ENCODE measurements around the gene TGM6. TPM values are rescaled to one million over a fixed set of nuclear protein-coding genes. Genes with fewer than 3 reads are reported as not detected.
A peak's percentile ranks its signal among the peaks of the same experiment; 100 is the strongest.

The TGM6 gene
- total RNA-seq, 2 donors from 2014 or later = not detected

GRCh38 chr20:2465100-2465499 lies 84.4 kb downstream of the TGM6 start:
- no peak for ATAC-seq (replicated peaks)
- Mint-ChIP-seq H3K27me3 (no peaks in the 10 kb centered on the region), H3K4me1 (peaks cover 32% of the 10 kb centered on the region), H3K4me3 (no peak overlapping the region), H3K36me3 (ENCODE audit: low read depth) (peaks cover 100% of the 10 kb centered on the region), H3K9me3 (no peaks in the 10 kb centered on the region), H3K27ac (no peak overlapping the region)

DNA sequence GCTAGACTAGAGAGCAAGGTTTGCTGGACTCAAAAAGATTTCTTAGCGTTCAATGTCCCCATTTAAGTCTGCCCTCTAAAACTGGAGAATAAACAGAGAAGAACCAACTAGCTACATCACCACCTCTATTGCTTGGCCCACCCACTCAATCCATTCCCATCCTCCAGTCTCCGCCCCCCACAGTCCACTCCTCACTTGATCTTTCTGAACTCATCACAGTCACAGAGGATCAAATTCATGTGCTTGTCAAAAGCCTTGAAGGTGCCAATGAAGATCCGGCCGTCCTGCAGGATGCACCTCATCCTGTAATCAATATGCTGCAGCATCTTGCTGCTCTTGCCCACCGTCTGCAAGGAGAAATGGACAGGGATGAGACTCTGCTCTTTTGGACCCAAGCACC lies 86.7 kb downstream of the TGM6 start:
- H3K27ac Mint-ChIP-seq = peak overlapping the region; percentile 100
- no peak for ATAC-seq (replicated peaks)
- H3K27me3 Mint-ChIP-seq = no peaks in the 10 kb centered on the region
- H3K36me3 Mint-ChIP-seq (ENCODE audit: low read depth) = peaks cover 86% of the 10 kb centered on the region
- peaks cover 41% of the 10 kb centered on the region for H3K4me1 Mint-ChIP-seq
- H3K4me3 Mint-ChIP-seq = peak overlapping the region; percentile 100
- no peaks in the 10 kb centered on the region for H3K9me3 Mint-ChIP-seq

GRCh38 chr20:2468581-2469407 lies 88.1 kb downstream of the TGM6 start:
- no peak for ATAC-seq (replicated peaks)
- H3K27me3 Mint-ChIP-seq = no peaks in the 10 kb centered on the region
- H3K4me3 Mint-ChIP-seq = peak overlapping the region; percentile 100
- peaks cover 72% of the 10 kb centered on the region for H3K36me3 Mint-ChIP-seq (ENCODE audit: low read depth)
- no peaks in the 10 kb centered on the region for H3K9me3 Mint-ChIP-seq
- H3K4me1 Mint-ChIP-seq = peaks cover 38% of the 10 kb centered on the region
- H3K27ac Mint-ChIP-seq = peak overlapping the region; percentile 100

DNA sequence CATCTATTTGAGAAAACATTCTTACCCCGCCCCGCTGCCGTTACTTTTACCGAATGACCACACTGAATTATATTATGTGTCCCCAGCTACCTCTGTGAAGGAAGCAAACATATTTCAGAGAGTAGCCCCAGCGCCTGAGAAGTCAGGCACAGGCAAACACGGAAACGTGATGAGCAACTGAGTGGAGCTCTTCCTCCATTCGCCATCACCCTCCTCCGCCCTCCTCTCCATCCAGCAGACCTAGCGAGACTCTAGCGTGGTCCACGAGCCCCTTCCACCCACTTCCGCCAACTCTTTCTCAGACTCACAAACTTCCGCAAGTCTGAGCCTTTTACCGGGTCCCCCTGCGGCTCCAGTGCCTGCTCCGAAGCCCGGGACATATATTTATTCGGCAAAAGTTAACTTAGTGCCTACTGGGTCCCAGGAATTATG lies 89.3 kb downstream of the TGM6 start:
- H3K27ac Mint-ChIP-seq = peak overlapping the region; percentile 100
- H3K9me3 Mint-ChIP-seq = no peaks in the 10 kb centered on the region
- H3K36me3 Mint-ChIP-seq (ENCODE audit: low read depth) = peaks cover 60% of the 10 kb centered on the region
- H3K27me3 Mint-ChIP-seq = no peaks in the 10 kb centered on the region
- peak overlapping the region; percentile 100 for H3K4me3 Mint-ChIP-seq
- H3K4me1 Mint-ChIP-seq = peaks cover 38% of the 10 kb centered on the region
- peak; percentile 57 for ATAC-seq (replicated peaks)

GRCh38 chr20:2470423-2471193 lies 89.9 kb downstream of the TGM6 start, which contains the start of gene SNRPB:
TSS of gene SNRPB (minus strand) at chr20:2470789. CDS start at chr20:2470690, 99 bp downstream.
- Mint-ChIP-seq H3K27me3 (no peaks in the 10 kb centered on the region), H3K4me1 (peaks cover 36% of the 10 kb centered on the region), H3K27ac (peak within 1 kb of the TSS; percentile 100), H3K9me3 (no peaks in the 10 kb centered on the region), H3K4me3 (peak within 1 kb of the TSS; percentile 100), H3K36me3 (ENCODE audit: low read depth) (peaks cover 54% of the 10 kb centered on the region)
- ATAC-seq (replicated peaks) = peak; percentile 97

DNA sequence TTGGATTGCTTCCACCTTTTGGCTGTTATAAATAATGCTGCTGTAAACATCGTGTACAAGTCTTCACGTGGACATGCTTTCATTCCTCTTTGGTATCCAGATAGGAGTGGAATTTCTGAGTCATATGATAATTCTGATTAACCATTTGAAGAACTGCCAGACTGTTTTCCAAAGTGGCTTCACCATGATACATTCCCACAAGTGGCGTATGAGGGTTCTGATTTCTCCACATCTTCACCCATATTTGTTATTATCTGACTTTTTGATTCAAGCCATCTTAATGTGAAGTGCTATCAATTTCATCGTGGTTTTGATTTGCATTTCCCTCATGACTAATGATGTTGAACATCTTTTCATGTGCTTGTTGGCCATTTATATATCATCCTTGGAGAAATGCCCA lies 92.8 kb downstream of the TGM6 start:
- no peak for ATAC-seq (replicated peaks)
- Mint-ChIP-seq H3K9me3 (no peaks in the 10 kb centered on the region), H3K36me3 (ENCODE audit: low read depth) (peaks cover 25% of the 10 kb centered on the region), H3K27ac (no peak overlapping the region), H3K4me1 (peaks cover 16% of the 10 kb centered on the region), H3K27me3 (no peaks in the 10 kb centered on the region), H3K4me3 (no peak overlapping the region)

GRCh38 chr20:2475850-2476741 lies 95.4 kb downstream of the TGM6 start:
- Mint-ChIP-seq H3K9me3 (peaks cover 3% of the 10 kb centered on the region), H3K4me1 (peaks cover 3% of the 10 kb centered on the region), H3K27ac (no peak overlapping the region), H3K27me3 (no peaks in the 10 kb centered on the region), H3K4me3 (no peak overlapping the region), H3K36me3 (ENCODE audit: low read depth) (peaks cover 12% of the 10 kb centered on the region)
- ATAC-seq (replicated peaks) = no peak

DNA sequence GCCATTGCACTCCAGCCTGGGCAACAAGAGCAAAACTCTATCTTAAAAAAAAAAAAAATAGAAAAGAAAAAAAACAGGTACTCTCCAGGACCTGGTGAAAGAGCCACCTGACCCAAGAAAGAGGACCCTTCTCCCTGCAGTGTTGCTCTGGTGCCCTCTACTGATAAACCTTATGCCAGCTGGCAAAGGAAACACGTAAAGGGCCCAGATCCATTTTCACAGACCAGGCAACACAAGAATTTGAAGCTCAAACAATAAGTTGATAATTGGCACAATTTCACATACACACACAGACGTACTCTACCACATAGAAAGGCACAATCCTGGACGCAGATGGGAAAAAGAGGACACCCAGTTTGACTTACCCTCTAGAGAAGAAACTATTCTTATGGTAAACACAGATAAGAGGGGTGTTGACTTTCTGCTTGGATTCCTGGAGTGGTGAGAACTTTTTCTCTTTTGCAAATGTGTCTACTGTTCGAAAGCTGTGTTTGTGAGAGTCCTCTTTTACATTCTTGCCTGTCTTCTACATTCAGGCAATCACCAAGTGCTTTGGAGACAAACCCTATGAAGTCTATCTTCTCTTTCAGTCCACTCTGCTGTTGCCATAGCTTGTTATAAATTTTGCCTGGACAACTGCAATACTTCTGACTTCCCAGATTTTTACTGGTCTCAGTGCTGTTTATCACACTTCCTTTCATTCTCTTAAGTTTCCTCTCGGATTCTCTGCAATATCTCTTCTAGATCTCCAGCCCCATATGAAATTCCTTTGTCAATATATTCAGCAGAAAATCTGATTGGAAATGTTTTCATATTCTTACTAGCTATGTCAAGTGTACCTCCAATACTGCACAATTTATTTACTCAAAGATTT lies 96.3 kb downstream of the TGM6 start:
- H3K27me3 Mint-ChIP-seq = no peaks in the 10 kb centered on the region
- peaks cover 7% of the 10 kb centered on the region for H3K9me3 Mint-ChIP-seq
- no peak for ATAC-seq (replicated peaks)
- no peaks in the 10 kb centered on the region for H3K4me1 Mint-ChIP-seq
- H3K36me3 Mint-ChIP-seq (ENCODE audit: low read depth) = peaks cover 21% of the 10 kb centered on the region
- no peak overlapping the region for H3K4me3 Mint-ChIP-seq
- no peak overlapping the region for H3K27ac Mint-ChIP-seq

DNA sequence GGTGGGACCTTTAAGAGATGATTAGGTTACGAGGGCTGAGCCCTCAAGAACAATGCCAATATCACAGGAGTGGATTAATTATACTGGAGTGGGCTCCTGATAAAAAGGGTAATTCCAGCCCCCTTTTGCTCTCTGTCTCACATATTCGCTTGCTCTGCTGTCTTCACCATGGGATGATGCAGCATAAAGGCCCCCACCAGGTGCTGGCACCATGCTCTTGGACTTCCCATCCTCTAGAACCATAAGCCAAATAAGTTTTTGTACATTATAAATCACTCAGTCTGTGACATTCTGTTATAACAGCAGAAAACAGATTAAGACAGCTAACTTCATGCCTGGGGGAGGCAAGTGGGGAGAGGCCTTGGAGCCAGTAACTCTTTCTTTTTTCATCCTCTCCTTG lies 99.7 kb downstream of the TGM6 start:
- no peak for ATAC-seq (replicated peaks)
- Mint-ChIP-seq H3K27me3 (no peaks in the 10 kb centered on the region), H3K4me1 (no peaks in the 10 kb centered on the region), H3K9me3 (peaks cover 7% of the 10 kb centered on the region), H3K36me3 (ENCODE audit: low read depth) (peaks cover 52% of the 10 kb centered on the region), H3K27ac (no peak overlapping the region), H3K4me3 (no peak overlapping the region)

Other genes with a start within 250 kb of the TGM6 start
- under 1 TPM in 1 of 2 donors, not detected in 1; 0.16 TPM for gene TGM3, start 84.9 kb upstream of the TGM6 start, total RNA-seq
- gene SNRPB, start 89.9 kb downstream of the TGM6 start, total RNA-seq = 100 to 1,000 TPM; 329 to 489 TPM
- 10 to 100 TPM in 1 of 2 donors, 1 to 10 TPM in 1; 8.0 to 10.1 TPM for gene ZNF343, start 128.0 kb downstream of the TGM6 start, total RNA-seq
- gene TMC2, start 155.7 kb downstream of the TGM6 start, total RNA-seq = not detected